Panc1 (cell line): ENCODE measurements around the gene CCDC61. TPM values are rescaled to one million over a fixed set of nuclear protein-coding genes. Genes with fewer than 3 reads are reported as not detected.

Experiments used
- ATAC-seq: fragments of 200-7000 bp; cut with Tn5 transposase; 2 replicates; pipeline ENCODE4 v1.9.1; 2020; ENCODE audit warnings: mild to moderate bottlenecking, moderate library complexity
- BruUV-seq: library from RNA; stranded (reverse); fragments of 400-500 nt; replicated peaks from 2 replicates; lab custom pipeline; 2021; lab: Mats Ljungman, UMichigan
- CTCF ChIA-PET: fragments of 300-600 bp; sonication (Branson Sonifier 250); formaldehyde crosslinking; loops from one replicate; lab custom pipeline; 2022; ENCODE audit warnings: antibody characterized with exemption; lab: Charles Lee
- POLR2A ChIA-PET: fragments of 300-600 bp; sonication (Branson Sonifier 250); formaldehyde crosslinking; loops from one replicate; lab custom pipeline; 2022; ENCODE audit warnings: antibody characterized with exemption; lab: Charles Lee
- DNase-seq: peaks from one replicate; pipeline ENCODE4 v3.0.0-alpha.2; 2010; ENCODE audit warnings: low read depth, low spot score
- H3K27ac ChIP-seq: 2 replicates; pipeline ENCODE4 v1.5.1; 2011; ENCODE audit warnings: mild to moderate bottlenecking, low read length, inconsistent platforms
- H3K27me3 ChIP-seq: fragments of 200-500 bp; sonication (Bioruptor generic); 2 replicates; pipeline ENCODE4 v1.6.0; 2014; ENCODE audit warnings: low read length, inconsistent platforms; ENCODE audit not compliant: control insufficient read depth, insufficient read depth
- H3K36me3 ChIP-seq: fragments of 200-500 bp; sonication (Bioruptor generic); 2 replicates; pipeline ENCODE4 v1.5.1; 2014; ENCODE audit warnings: inconsistent platforms, mild to moderate bottlenecking, low read length, moderate library complexity; ENCODE audit not compliant: control insufficient read depth, insufficient read depth
- H3K4me1 ChIP-seq: 2 replicates; pipeline ENCODE4 v1.5.1; 2011; ENCODE audit warnings: inconsistent platforms, mild to moderate bottlenecking, low read length, moderate library complexity; ENCODE audit not compliant: control insufficient read depth, insufficient read depth
- H3K4me3 ChIP-seq, 2 experiments: 2 replicates each; pipeline ENCODE4 v1.5.1; 2011 to 2012; ENCODE audit warnings: low read depth in 2 of 2, low read length in 2 of 2, mild to moderate bottlenecking in 2 of 2, inconsistent platforms in 1 of 2, moderate library complexity in 1 of 2
- H3K9me3 ChIP-seq: fragments of 200-500 bp; sonication (Bioruptor generic); 2 replicates; pipeline ENCODE4 v1.5.1; 2014; ENCODE audit warnings: low read depth, mild to moderate bottlenecking, inconsistent platforms, low read length, moderate library complexity; ENCODE audit not compliant: control insufficient read depth, insufficient read depth
- CTCF ChIP-seq: fragments of 450-650 bp; IDR thresholded peaks from 2 replicates; pipeline ENCODE4 v1.5.1; 2017; ENCODE audit warnings: mild to moderate bottlenecking
- POLR2AphosphoS5 ChIP-seq: IDR thresholded peaks from 2 replicates; pipeline ENCODE4 v1.6.1; 2012; ENCODE audit warnings: mild to moderate bottlenecking, low read depth, low read length, moderate library complexity
- REST ChIP-seq, 2 experiments: IDR thresholded peaks; 2 replicates each; pipeline ENCODE4 v1.6.1; 2011 to 2012; ENCODE audit warnings: low read depth in 2 of 2, control low read depth in 1 of 2, low read length in 1 of 2, mild to moderate bottlenecking in 1 of 2, moderate library complexity in 1 of 2; ENCODE audit not compliant: insufficient read depth in 1 of 2
- SIN3A ChIP-seq: IDR thresholded peaks from 2 replicates; pipeline ENCODE4 v1.6.1; 2012; ENCODE audit warnings: low read depth, mild to moderate bottlenecking, low read length, moderate library complexity, borderline replicate concordance; ENCODE audit not compliant: insufficient read depth
- TCF7L2 ChIP-seq: IDR thresholded peaks from 2 replicates; pipeline ENCODE4 v1.6.1; 2011; ENCODE audit warnings: mild to moderate bottlenecking, low read depth, low read length, inconsistent platforms
- in situ Hi-C: cut with HindIII; loops from 2 replicates; pipeline ENCODE4 v1.10.0; 2016; ENCODE audit warnings: low sequenced_read_pairs, low pct_unique_long_range_greater_than_20kb
- intact Hi-C: fragments of 100-400 bp; cut with micrococcal nuclease; formaldehyde crosslinking; loops from one replicate; pipeline ENCODE4 v1.10.0; 2022; ENCODE audit not compliant: unreplicated experiment
- total RNA-seq: library from RNA; stranded (reverse); gene quantifications from one replicate; pipeline ENCODE4 v1.2.1, GENCODE V29; 2021; ENCODE audit not compliant: unreplicated experiment

Gene CCDC61
- total RNA-seq, 1 experiment from 2014 or later: 17.9 TPM

GRCh38 chr19:45972947-45973540, 22.2 kb upstream of the CCDC61 start:
- in situ Hi-C loops (no loop called here), intact Hi-C loops (no loop called here)
- Histone ChIP-seq H3K27me3 (no peaks in the 10 kb centered on the region), H3K4me3 (peak overlapping the region in 1 of 2 experiments; percentile 21; a peak in 1 of 4 replicates), H3K9me3 (no peaks in the 10 kb centered on the region), H3K4me1 (0 out of 2 replicates have a peak, but pooled peaks cover 5% of the 10 kb centered on the region), H3K36me3 (no peaks in the 10 kb centered on the region), H3K27ac (no peak overlapping the region)
- ATAC-seq: no peak; the same call in 1 of the 2 replicates
- POLR2A ChIA-PET: no interaction called here
- DNase-seq: no peak
- CTCF ChIA-PET: no interaction called here
- TF ChIP-seq SIN3A (no peak), POLR2AphosphoS5 (no peak), TCF7L2 (no peak), CTCF (no peak), REST (IDR thresholded peaks at IDR 0.05; ENCODE audit: insufficient read depth in 1 of 2, low read depth in 2 of 2, low read length in 1 of 2) (no peak)
- BruUV-seq: no TSS peak

- in situ Hi-C loops (no loop called here), intact Hi-C loops (no loop called here)
- DNase-seq (no peak), ATAC-seq (peak; percentile 93)
- peak within 1 kb of the TSS; percentile 36 to 39 for H3K4me3 ChIP-seq
- 0 out of 2 replicates have a peak, but pooled peaks cover 5% of the 10 kb centered on the region for H3K4me1 ChIP-seq
- ChIA-PET POLR2A (no interaction called here), CTCF (no interaction called here)
- TF ChIP-seq POLR2AphosphoS5 (no peak), CTCF (no peak), TCF7L2 (no peak), SIN3A (no peak)
- BruUV-seq: no TSS peak
- no peaks in the 10 kb centered on the region for H3K9me3 ChIP-seq
- H3K36me3 ChIP-seq: no peaks in the 10 kb centered on the region
- no peaks in the 10 kb centered on the region for H3K27me3 ChIP-seq
- no peak within 1 kb of the TSS for H3K27ac ChIP-seq
These were observed 21.5 kb upstream of the CCDC61 start, which contains the start of gene NOVA2 for GRCh38 chr19:45973553-45974338. Gene NOVA2, minus strand, starts transcription at chr19:45973865. Its CDS starts 514 bp downstream, at chr19:45973351.
